RWPE1 (cell line): ENCODE measurements around the gene G2E3.
"Not testable (repeated sequence)": the region's sequence is repeated elsewhere in the genome, so short reads cannot be mapped to it uniquely, and the experiment has no call there.

Experiments used
- CTCF ChIA-PET: fragments of 350-600 bp; sonication (Branson Sonifier 250); formaldehyde crosslinking; extraction: SDS; loops from one replicate; lab custom pipeline; 2021; lab: Yijun Ruan, JAX
- POLR2A ChIA-PET: fragments of 400-600 bp; formaldehyde crosslinking; extraction: SDS; loops from one replicate; lab custom pipeline; 2020; ENCODE audit warnings: antibody characterized with exemption; ENCODE audit not compliant: low non-redundant PET; lab: Yijun Ruan, JAX
- DNase-seq: peaks from one replicate; pipeline ENCODE4 v3.0.0; 2012; ENCODE audit warnings: low spot score
- H3K27ac ChIP-seq: fragments of 450-650 bp; 2 replicates; pipeline ENCODE4 v1.5.1; 2017
- TF ChIP-seq, protein P1 (sequence below): fragments of 450-650 bp; conservative IDR thresholded peaks from 2 replicates; pipeline ENCODE4 v1.5.1; 2017; ENCODE audit warnings: low read depth, mild to moderate bottlenecking

The G2E3 gene

DNA sequence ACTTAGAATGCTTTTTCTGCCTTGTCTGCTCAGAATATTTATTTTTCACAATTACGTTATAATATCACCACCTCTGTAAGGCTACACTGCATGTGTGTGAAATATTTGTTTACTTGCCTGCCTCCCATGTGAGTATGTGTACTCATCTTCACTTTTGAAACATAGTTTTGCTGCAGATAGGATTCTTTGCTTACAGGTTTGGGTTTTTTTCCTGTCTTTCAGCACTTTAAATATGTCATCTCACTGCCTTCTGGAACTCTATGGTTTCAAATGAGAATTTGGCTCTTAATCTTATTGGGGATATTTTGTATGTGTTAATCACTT, 10.9 kb downstream of the G2E3 start:
- no peak overlapping the region for H3K27ac ChIP-seq
- ChIA-PET POLR2A (no interaction called here), CTCF (no interaction called here)
- DNase-seq: no peak
- TF ChIP-seq, protein P1, sequence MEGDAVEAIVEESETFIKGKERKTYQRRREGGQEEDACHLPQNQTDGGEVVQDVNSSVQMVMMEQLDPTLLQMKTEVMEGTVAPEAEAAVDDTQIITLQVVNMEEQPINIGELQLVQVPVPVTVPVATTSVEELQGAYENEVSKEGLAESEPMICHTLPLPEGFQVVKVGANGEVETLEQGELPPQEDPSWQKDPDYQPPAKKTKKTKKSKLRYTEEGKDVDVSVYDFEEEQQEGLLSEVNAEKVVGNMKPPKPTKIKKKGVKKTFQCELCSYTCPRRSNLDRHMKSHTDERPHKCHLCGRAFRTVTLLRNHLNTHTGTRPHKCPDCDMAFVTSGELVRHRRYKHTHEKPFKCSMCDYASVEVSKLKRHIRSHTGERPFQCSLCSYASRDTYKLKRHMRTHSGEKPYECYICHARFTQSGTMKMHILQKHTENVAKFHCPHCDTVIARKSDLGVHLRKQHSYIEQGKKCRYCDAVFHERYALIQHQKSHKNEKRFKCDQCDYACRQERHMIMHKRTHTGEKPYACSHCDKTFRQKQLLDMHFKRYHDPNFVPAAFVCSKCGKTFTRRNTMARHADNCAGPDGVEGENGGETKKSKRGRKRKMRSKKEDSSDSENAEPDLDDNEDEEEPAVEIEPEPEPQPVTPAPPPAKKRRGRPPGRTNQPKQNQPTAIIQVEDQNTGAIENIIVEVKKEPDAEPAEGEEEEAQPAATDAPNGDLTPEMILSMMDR: no peak

DNA sequence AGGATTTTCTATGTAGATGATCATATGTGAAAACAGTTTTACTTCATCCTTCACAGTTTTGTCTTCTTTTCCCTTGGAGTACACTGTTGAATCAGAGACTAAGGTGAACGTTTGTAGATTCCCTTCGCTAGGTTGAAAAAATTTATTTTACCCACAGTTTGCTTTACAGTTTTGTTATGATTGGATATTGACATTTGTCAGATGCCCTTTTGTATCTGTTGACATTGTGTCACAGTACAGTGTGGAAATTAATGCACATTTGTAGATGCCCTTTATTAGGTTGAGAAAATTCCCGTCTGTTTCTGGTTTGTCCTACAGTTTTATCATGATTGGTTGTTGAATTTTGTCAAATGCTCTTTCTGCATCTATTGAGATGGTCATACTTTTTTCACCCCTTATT, 13.3 kb downstream of the G2E3 start:
- ChIA-PET CTCF (no interaction called here), POLR2A (no interaction called here)

DNA sequence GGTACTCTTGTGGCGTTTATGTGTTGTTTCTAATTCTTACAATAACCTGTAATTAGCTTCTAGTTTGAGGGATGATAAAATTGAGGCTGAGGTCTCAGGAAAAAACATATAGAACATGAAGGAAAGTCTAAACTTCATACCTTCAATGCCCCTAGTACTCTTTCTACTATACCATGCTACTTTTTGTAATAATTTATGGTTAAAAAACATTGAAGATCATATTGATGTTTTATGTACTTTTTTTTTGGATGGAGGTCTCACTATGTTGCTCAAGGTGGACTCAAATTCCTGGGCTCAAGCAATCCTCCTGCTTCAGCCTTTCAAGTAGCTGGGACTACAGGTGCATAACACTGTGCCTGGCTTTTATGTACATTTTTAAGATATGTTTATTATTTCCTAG, 13.8 kb downstream of the G2E3 start:
- no peak for DNase-seq
- TF ChIP-seq, protein P1: no peak
- CTCF ChIA-PET: no interaction called here
- H3K27ac ChIP-seq: no peak overlapping the region
- POLR2A ChIA-PET: no interaction called here

More for the DNA sequence above, 13.3 kb downstream of the G2E3 start:
- no peak for DNase-seq
- H3K27ac ChIP-seq: no peak overlapping the region
- TF ChIP-seq, protein P1: no peak

DNA sequence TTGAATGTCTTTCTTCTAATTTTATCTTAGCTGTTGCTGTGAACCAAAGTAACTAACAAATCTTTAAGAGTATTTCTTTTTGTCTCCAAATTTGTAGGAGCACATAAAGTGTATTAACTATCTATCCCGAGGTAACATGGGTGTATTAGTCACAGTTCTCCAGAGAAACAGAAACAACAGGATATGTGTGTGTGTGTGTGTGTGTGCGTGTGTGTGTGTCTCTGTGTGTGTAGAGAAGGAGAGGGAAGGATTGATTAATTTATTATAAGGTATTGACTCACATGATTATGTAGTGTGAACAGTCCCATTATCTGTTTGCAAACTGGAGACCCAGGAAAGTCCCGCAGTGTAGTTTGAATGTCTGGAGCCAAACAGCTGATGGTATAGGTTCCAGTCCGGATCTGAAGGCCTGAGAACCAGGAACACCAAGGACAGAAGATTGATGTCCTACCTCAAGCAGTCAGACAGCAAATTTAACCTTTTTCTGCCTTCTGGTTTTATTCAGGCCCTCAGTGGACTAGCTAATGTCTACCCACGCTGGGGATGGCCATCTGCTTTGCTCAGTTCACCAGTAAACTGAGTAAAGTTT, 14.4 kb downstream of the G2E3 start:
- CTCF ChIA-PET: no interaction called here
- POLR2A ChIA-PET: no interaction called here
- H3K27ac ChIP-seq: no peak overlapping the region
- DNase-seq: no peak
- TF ChIP-seq, protein P1: no peak

DNA sequence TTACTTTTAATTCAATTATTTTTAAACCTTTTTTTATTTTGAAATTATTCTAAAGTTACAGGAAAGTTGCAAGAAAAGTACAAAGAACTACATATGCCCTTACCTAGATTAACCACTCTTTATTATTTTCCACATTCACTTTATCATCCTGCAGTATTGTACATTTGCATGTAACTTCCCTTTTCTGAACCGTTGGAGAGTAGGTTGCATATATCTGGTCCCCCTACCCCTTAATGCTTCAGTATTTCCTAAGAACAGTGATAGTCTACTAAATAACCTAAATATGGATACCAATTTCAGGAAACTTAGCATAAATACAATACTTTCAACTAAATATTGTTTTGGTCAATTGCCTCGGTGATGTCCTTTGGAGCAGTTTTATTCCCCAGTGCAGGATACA, 15.0 kb downstream of the G2E3 start:
- POLR2A ChIA-PET: no interaction called here
- H3K27ac ChIP-seq: no peak overlapping the region
- CTCF ChIA-PET: no interaction called here
- DNase-seq: no peak
- TF ChIP-seq, protein P1: no peak

DNA sequence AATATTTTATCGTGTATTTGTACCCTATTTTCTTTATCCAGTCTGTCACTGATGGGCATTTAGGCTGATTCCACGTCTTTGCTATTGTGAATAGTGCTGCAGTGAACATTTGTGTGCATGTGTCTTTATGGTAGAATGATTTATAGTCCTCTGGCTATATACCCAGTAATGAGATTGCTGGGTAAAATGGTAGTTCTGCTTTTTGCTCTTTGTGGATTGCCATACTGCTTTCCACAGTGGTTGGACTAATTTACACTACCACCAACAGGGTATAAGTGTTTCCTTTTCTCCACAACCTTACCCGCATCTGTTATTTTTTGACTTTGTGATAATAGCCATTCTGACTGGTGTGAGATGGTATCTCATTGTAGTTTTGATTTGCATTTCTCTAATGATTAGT, 15.8 kb downstream of the G2E3 start:
- CTCF ChIA-PET, POLR2A ChIA-PET, H3K27ac ChIP-seq, DNase-seq: not testable (repeated sequence)

DNA sequence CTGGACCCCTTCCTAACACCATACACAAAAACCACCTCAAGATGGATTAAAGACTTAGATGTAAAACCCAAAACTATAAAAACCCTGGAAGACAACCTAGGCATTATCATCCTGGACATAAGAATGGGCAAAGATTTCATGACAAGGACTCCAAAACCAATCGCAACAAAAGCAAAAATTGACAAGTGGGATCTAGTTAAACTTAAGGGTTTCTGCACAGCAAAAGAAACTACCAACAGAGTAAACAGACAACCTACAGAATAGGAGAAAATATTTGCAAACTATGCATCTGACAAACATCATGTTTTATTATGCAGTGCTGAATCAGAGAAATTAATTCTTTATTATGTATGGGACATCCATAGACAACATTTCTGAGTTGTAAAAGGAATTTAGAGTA, 17.4 kb downstream of the G2E3 start:
- CTCF ChIA-PET: interaction anchor here (0.6 kb wide), 1 partner anchor 912 kb away, joined by 5 read pairs; no protein-coding TSS in a partner anchor

More for the DNA sequence above, 17.4 kb downstream of the G2E3 start:
- POLR2A ChIA-PET, H3K27ac ChIP-seq, DNase-seq: not testable (repeated sequence)
